Ishikawa (cell line): Measurements from ENCODE around the gene ADAMTS7.

ENCODE experiments used
- CEBPB ChIP-seq: IDR thresholded peaks from 2 replicates; pipeline ENCODE4 v1.6.1; 2012
- EP300 ChIP-seq: IDR thresholded peaks from 2 replicates; pipeline ENCODE4 v1.6.1; 2012; ENCODE audit warnings: borderline replicate concordance
- MAX ChIP-seq: IDR thresholded peaks from 2 replicates; pipeline ENCODE4 v1.6.1; 2012

- no peak for TF ChIP-seq CEBPB
- no peak for TF ChIP-seq EP300
- TF ChIP-seq MAX = no peak
Measured at GRCh38 chr15:78734451-78735064, 76.7 kb downstream of the ADAMTS7 start.
